Left ventricle myocardium inferior (tissue), 1 donor: ENCODE results near the gene CFAP107. TPM values are rescaled to one million over a fixed set of nuclear protein-coding genes. Genes with fewer than 3 reads are reported as not detected.

ENCODE experiments used
- DNase-seq: peaks from one replicate; pipeline ENCODE4 v3.0.0-alpha.2; 2020
- H3K27ac ChIP-seq: fragments of 200-600 bp; replicated peaks from 2 replicates; pipeline ENCODE4 v1.8.0; 2021
- H3K27me3 ChIP-seq: fragments of 200-600 bp; 2 replicates; pipeline ENCODE4 v1.8.0; 2021; ENCODE audit warnings: low read depth
- H3K36me3 ChIP-seq: fragments of 200-600 bp; 2 replicates; pipeline ENCODE4 v1.8.0; 2021
- H3K4me1 ChIP-seq: fragments of 200-600 bp; 2 replicates; pipeline ENCODE4 v1.8.0; 2021
- H3K4me3 ChIP-seq: fragments of 200-600 bp; 2 replicates; pipeline ENCODE4 v1.8.0; 2021; ENCODE audit warnings: mild to moderate bottlenecking, moderate library complexity
- H3K9me3 ChIP-seq: fragments of 200-600 bp; replicated peaks from 2 replicates; pipeline ENCODE4 v1.8.0; 2021
- intact Hi-C: fragments of 100-400 bp; cut with micrococcal nuclease; formaldehyde crosslinking; loops from one replicate; pipeline ENCODE4 v1.11.0; 2022
- total RNA-seq: library from RNA; stranded (reverse); fragmentation: NEBNext Ultra II Directional; extraction: Animal tissue kit (Norgen Biotek cat#: 25700); gene quantifications from one replicate; pipeline ENCODE4 v1.2.1, GENCODE V29; 2021
- TF ChIP-seq, protein P1 (sequence below): fragments of 200-600 bp; IDR thresholded peaks from 2 replicates; pipeline ENCODE4 v1.8.0; 2021; ENCODE audit warnings: antibody characterized with exemption, mild to moderate bottlenecking, borderline replicate concordance
- donor health status: DM: no; HTN: yes; CAD: no; lungs with severe emphysema.

CFAP107 gene
- total RNA-seq, 1 donor from 2014 or later: not detected

DNA sequence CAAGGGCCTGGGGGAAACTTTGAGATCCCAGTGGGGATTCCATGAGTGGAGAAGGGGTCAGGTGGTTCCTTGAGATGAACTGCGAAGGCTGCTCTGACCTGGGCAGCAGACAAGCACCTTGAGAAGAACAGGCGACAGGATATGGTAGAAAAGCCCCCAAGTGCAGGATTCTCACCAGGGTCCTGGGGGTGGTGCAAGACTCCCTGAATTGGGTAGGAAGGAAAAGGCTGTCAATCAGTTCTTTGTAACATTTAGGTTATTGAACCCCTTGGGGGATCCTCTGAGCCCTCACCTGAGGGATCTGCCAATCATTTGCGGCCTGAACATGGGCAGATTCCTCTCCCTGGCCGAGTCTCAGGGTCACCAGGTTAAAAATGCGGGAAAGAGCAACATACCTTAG, 25.2 kb downstream of the CFAP107 start:
- Histone ChIP-seq H3K27ac (no peak overlapping the region), H3K36me3 (no peaks in the 10 kb centered on the region), H3K9me3 (peaks cover 9% of the 10 kb centered on the region), H3K4me3 (no peak overlapping the region), H3K4me1 (no peaks in the 10 kb centered on the region), H3K27me3 (peaks cover 83% of the 10 kb centered on the region)
- intact Hi-C loops: no loop called here
- TF ChIP-seq, protein P1, sequence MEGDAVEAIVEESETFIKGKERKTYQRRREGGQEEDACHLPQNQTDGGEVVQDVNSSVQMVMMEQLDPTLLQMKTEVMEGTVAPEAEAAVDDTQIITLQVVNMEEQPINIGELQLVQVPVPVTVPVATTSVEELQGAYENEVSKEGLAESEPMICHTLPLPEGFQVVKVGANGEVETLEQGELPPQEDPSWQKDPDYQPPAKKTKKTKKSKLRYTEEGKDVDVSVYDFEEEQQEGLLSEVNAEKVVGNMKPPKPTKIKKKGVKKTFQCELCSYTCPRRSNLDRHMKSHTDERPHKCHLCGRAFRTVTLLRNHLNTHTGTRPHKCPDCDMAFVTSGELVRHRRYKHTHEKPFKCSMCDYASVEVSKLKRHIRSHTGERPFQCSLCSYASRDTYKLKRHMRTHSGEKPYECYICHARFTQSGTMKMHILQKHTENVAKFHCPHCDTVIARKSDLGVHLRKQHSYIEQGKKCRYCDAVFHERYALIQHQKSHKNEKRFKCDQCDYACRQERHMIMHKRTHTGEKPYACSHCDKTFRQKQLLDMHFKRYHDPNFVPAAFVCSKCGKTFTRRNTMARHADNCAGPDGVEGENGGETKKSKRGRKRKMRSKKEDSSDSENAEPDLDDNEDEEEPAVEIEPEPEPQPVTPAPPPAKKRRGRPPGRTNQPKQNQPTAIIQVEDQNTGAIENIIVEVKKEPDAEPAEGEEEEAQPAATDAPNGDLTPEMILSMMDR: no peak
- no peak for DNase-seq

- Histone ChIP-seq H3K27ac (no peak overlapping the region), H3K4me1 (no peaks in the 10 kb centered on the region), H3K36me3 (no peaks in the 10 kb centered on the region), H3K9me3 (peaks cover 4% of the 10 kb centered on the region), H3K4me3 (no peak overlapping the region), H3K27me3 (peaks cover 85% of the 10 kb centered on the region)
- TF ChIP-seq, protein P1: no peak
- intact Hi-C loops: no loop called here
- no peak for DNase-seq
These were observed 26.5 kb downstream of the CFAP107 start for GRCh38 chr1:12772520-12772919.

GRCh38 chr1:12773438-12773837, 27.4 kb downstream of the CFAP107 start, which contains the start of gene PRAMEF12:
TSS of gene PRAMEF12 (plus strand) at chr1:12773738. CDS start at chr1:12774868, 1,130 bp downstream.
- Histone ChIP-seq H3K36me3 (no peaks in the 10 kb centered on the region), H3K4me3 (no peak within 1 kb of the TSS), H3K4me1 (no peaks in the 10 kb centered on the region), H3K9me3 (peaks cover 4% of the 10 kb centered on the region), H3K27me3 (peaks cover 76% of the 10 kb centered on the region), H3K27ac (no peak within 1 kb of the TSS)
- TF ChIP-seq, protein P1: no peak
- no peak for DNase-seq
- intact Hi-C loops: no loop called here

- Histone ChIP-seq H3K27ac (no peak overlapping the region), H3K36me3 (no peaks in the 10 kb centered on the region), H3K9me3 (peaks cover 4% of the 10 kb centered on the region), H3K4me3 (no peak overlapping the region), H3K27me3 (peaks cover 70% of the 10 kb centered on the region), H3K4me1 (no peaks in the 10 kb centered on the region)
- TF ChIP-seq, protein P1: no peak
- DNase-seq: no peak
- intact Hi-C loops: no loop called here
These were observed 28.9 kb downstream of the CFAP107 start for GRCh38 chr1:12774801-12775345.

GRCh38 chr1:12775443-12775842, 29.4 kb downstream of the CFAP107 start:
- Histone ChIP-seq H3K4me3 (no peak overlapping the region), H3K9me3 (peaks cover 4% of the 10 kb centered on the region), H3K36me3 (no peaks in the 10 kb centered on the region), H3K27ac (no peak overlapping the region), H3K4me1 (no peaks in the 10 kb centered on the region), H3K27me3 (peaks cover 64% of the 10 kb centered on the region)
- intact Hi-C loops: no loop called here
- no peak for DNase-seq
- TF ChIP-seq, protein P1: no peak
